PC-3 (cell line): ENCODE measurements around the gene PSMB5. TPM values are rescaled to one million over a fixed set of nuclear protein-coding genes. Genes with fewer than 3 reads are reported as not detected.

ENCODE experiments used
- ATAC-seq: fragments of 200-7000 bp; cut with Tn5 transposase; 2 replicates; pipeline ENCODE4 v1.9.1; 2020; ENCODE audit warnings: mild to moderate bottlenecking, moderate library complexity
- BruUV-seq: library from RNA; stranded (reverse); fragments of 400-500 nt; replicated peaks from 2 replicates; lab custom pipeline; 2021; lab: Mats Ljungman, UMichigan
- CTCF ChIA-PET: fragments of 300-600 bp; sonication (Branson Sonifier 250); formaldehyde crosslinking; loops from one replicate; lab custom pipeline; 2022; ENCODE audit warnings: antibody characterized with exemption; lab: Charles Lee
- POLR2A ChIA-PET: fragments of 300-600 bp; sonication (Branson Sonifier 250); formaldehyde crosslinking; loops from one replicate; lab custom pipeline; 2022; ENCODE audit warnings: antibody characterized with exemption; ENCODE audit not compliant: unreplicated experiment; lab: Charles Lee
- DNase-seq: peaks from one replicate; pipeline ENCODE4 v3.0.0-alpha.2; 2015
- H2AFZ ChIP-seq: fragments of 300-600 bp; sonication (generic); 2 replicates; pipeline ENCODE4 v1.6.0; 2016; ENCODE audit warnings: antibody characterized with exemption, low read length
- H3F3A ChIP-seq: fragments of 300-600 bp; sonication (generic); one replicate; pipeline ENCODE4 v1.6.0; 2017; ENCODE audit warnings: antibody characterized with exemption, low read length, control low read depth, mild to moderate bottlenecking; ENCODE audit not compliant: unreplicated experiment
- H3K27ac ChIP-seq: fragments of 300-600 bp; sonication (generic); 2 replicates; pipeline ENCODE4 v1.5.1; 2016; ENCODE audit warnings: mild to moderate bottlenecking, low read length
- H3K27me3 ChIP-seq: fragments of 300-600 bp; sonication (generic); 2 replicates; pipeline ENCODE4 v1.6.1; 2016; ENCODE audit warnings: low read length, mixed read lengths
- H3K36me3 ChIP-seq: fragments of 300-600 bp; sonication (generic); 2 replicates; pipeline ENCODE4 v1.6.1; 2016; ENCODE audit warnings: low read depth, mixed run types, low read length, mixed read lengths
- H3K4me1 ChIP-seq: fragments of 300-600 bp; sonication (generic); 2 replicates; pipeline ENCODE4 v1.5.1; 2016; ENCODE audit warnings: low read length; ENCODE audit not compliant: insufficient read depth
- H3K4me2 ChIP-seq: fragments of 300-600 bp; sonication (generic); 2 replicates; pipeline ENCODE4 v1.6.0; 2016; ENCODE audit warnings: low read length
- H3K4me3 ChIP-seq: fragments of 300-600 bp; sonication (generic); 2 replicates; pipeline ENCODE4 v1.5.1; 2016; ENCODE audit warnings: mild to moderate bottlenecking, low read length, mixed read lengths
- H3K79me2 ChIP-seq: fragments of 300-600 bp; sonication (generic); 2 replicates; pipeline ENCODE4 v1.6.1; 2017; ENCODE audit warnings: low read length, mixed read lengths
- H3K9ac ChIP-seq: fragments of 300-600 bp; sonication (generic); 2 replicates; pipeline ENCODE4 v1.6.0; 2016; ENCODE audit warnings: mild to moderate bottlenecking, low read length
- H3K9me2 ChIP-seq: fragments of 300-600 bp; sonication (generic); replicated peaks from 2 replicates; pipeline ENCODE4 v1.6.1; 2016; ENCODE audit warnings: mixed run types, low read length, mixed read lengths
- H3K9me3 ChIP-seq: fragments of 300-600 bp; sonication (generic); 2 replicates; pipeline ENCODE4 v1.6.1; 2016; ENCODE audit warnings: low read length, mixed read lengths
- H4K20me1 ChIP-seq: fragments of 300-600 bp; sonication (generic); 2 replicates; pipeline ENCODE4 v1.6.1; 2016; ENCODE audit warnings: low read length, mixed read lengths
- CTCF ChIP-seq: fragments of 300-600 bp; sonication (generic); conservative IDR thresholded peaks from 2 replicates; pipeline ENCODE4 v1.5.1; 2017; ENCODE audit warnings: antibody characterized with exemption, low read depth, mild to moderate bottlenecking, low read length
- EZH2 ChIP-seq: fragments of 300-600 bp; sonication (generic); IDR thresholded peaks from one replicate; pipeline ENCODE4 v1.6.1; 2017; ENCODE audit warnings: antibody characterized with exemption, mild to moderate bottlenecking, low read length; ENCODE audit not compliant: unreplicated experiment
- EZH2phosphoT487 ChIP-seq: fragments of 300-600 bp; sonication (generic); IDR thresholded peaks from 2 replicates; pipeline ENCODE4 v1.6.1; 2018; ENCODE audit warnings: mild to moderate bottlenecking, antibody characterized with exemption, low read length, borderline replicate concordance
- intact Hi-C: fragments of 100-400 bp; cut with micrococcal nuclease; formaldehyde crosslinking; loops from 2 replicates; pipeline ENCODE4 v1.9.0; 2023
- total RNA-seq: library from RNA; depleted of rRNA; stranded (reverse); fragments of >200 nt; gene quantifications from 2 replicates; pipeline ENCODE4 v1.2.3, GENCODE V29; 2014

PSMB5 gene
- total RNA-seq, 1 experiment from 2014 or later: 424 TPM

GRCh38 chr14:23020143-23021128, 14.3 kb downstream of the PSMB5 start:
- intact Hi-C loops: no loop called here
- no peak overlapping the region for H3K4me3 ChIP-seq
- no peak for ATAC-seq
- peaks cover 9% of the 10 kb centered on the region; the same call in 1 of the 2 replicates for H3K36me3 ChIP-seq
- H3K9me2 ChIP-seq: no peaks in the 10 kb centered on the region
- TF ChIP-seq EZH2 (no peak), CTCF (no peak), EZH2phosphoT487 (no peak)
- POLR2A ChIA-PET: no interaction called here
- no peaks in the 10 kb centered on the region for H3F3A ChIP-seq
- H3K9me3 ChIP-seq: no peaks in the 10 kb centered on the region
- no peak overlapping the region for H3K27ac ChIP-seq
- DNase-seq: no peak
- no peaks in the 10 kb centered on the region for H3K79me2 ChIP-seq
- no peak overlapping the region for H2AFZ ChIP-seq
- no peaks in the 10 kb centered on the region for H3K4me1 ChIP-seq
- no peak overlapping the region for H3K9ac ChIP-seq
- CTCF ChIA-PET: interaction anchor here (0.7 kb wide), 1 partner anchor 39 kb away, joined by 5 read pairs; no protein-coding TSS in a partner anchor
- no peak overlapping the region for H3K4me2 ChIP-seq
- H3K27me3 ChIP-seq: no peaks in the 10 kb centered on the region
- no TSS peak for BruUV-seq
- H4K20me1 ChIP-seq: no peaks in the 10 kb centered on the region

GRCh38 chr14:23018107-23018506, 16.6 kb downstream of the PSMB5 start:
- intact Hi-C loops: no loop called here
- H3K36me3 ChIP-seq: no peaks in the 10 kb centered on the region
- H3K9me2 ChIP-seq: no peaks in the 10 kb centered on the region
- BruUV-seq: no TSS peak
- no peak overlapping the region for H3K4me2 ChIP-seq
- POLR2A ChIA-PET: interaction anchor here (0.6 kb wide), 1 partner anchor 181 kb away, joined by 3 read pairs; no protein-coding TSS in a partner anchor
- no peaks in the 10 kb centered on the region for H3K4me1 ChIP-seq
- H4K20me1 ChIP-seq: no peaks in the 10 kb centered on the region
- no peaks in the 10 kb centered on the region for H3F3A ChIP-seq
- CTCF ChIA-PET: no interaction called here
- no peak overlapping the region for H3K9ac ChIP-seq
- H2AFZ ChIP-seq: no peak overlapping the region
- ATAC-seq (no peak), DNase-seq (no peak)
- no peaks in the 10 kb centered on the region for H3K27me3 ChIP-seq
- no peaks in the 10 kb centered on the region for H3K79me2 ChIP-seq
- H3K4me3 ChIP-seq: no peak overlapping the region
- H3K9me3 ChIP-seq: no peaks in the 10 kb centered on the region
- TF ChIP-seq CTCF (no peak), EZH2 (no peak), EZH2phosphoT487 (no peak)
- no peak overlapping the region for H3K27ac ChIP-seq

GRCh38 chr14:23017091-23017490, 17.6 kb downstream of the PSMB5 start:
- Histone ChIP-seq H3K4me1 (no peaks in the 10 kb centered on the region), H3F3A (no peaks in the 10 kb centered on the region), H3K27ac (no peak overlapping the region), H3K4me2 (no peak overlapping the region), H3K9me3 (no peaks in the 10 kb centered on the region), H3K9ac (no peak overlapping the region), H3K36me3 (no peaks in the 10 kb centered on the region), H3K9me2 (no peaks in the 10 kb centered on the region), H4K20me1 (no peaks in the 10 kb centered on the region), H2AFZ (no peak overlapping the region), H3K79me2 (no peaks in the 10 kb centered on the region), H3K4me3 (no peak overlapping the region), H3K27me3 (no peaks in the 10 kb centered on the region)
- BruUV-seq: no TSS peak
- DNase-seq (no peak), ATAC-seq (no peak)
- ChIA-PET POLR2A (no interaction called here), CTCF (no interaction called here)
- no peak for TF ChIP-seq EZH2phosphoT487
- intact Hi-C loops: no loop called here
